Activated CD4-positive, alpha-beta memory T cell treated with anti-CD3 and anti-CD28 coated beads for 36 hours (primary cell): ENCODE data around the gene SCAF1. TPM values are rescaled to one million over a fixed set of nuclear protein-coding genes. Genes with fewer than 3 reads are reported as not detected.

Experiments used
- CTCF ChIA-PET: fragments of 350-600 bp; sonication (Branson Sonifier 250); formaldehyde crosslinking; loops from one replicate; lab custom pipeline; 2021; ENCODE audit warnings: antibody characterized with exemption, inconsistent platforms; lab: Charles Lee
- POLR2A ChIA-PET: fragments of 350-600 bp; sonication (Branson Sonifier 250); formaldehyde crosslinking; loops from one replicate; lab custom pipeline; 2021; ENCODE audit warnings: antibody characterized with exemption; lab: Charles Lee
- DNase-seq: peaks from one replicate; pipeline ENCODE4 v3.0.0-alpha.2; 2020
- H3K27ac Mint-ChIP-seq: one replicate; pipeline ENCODE4 v1.8.0; 2021; ENCODE audit warnings: mixed read lengths
- H3K27me3 Mint-ChIP-seq: one replicate; pipeline ENCODE4 v1.8.0; 2021; ENCODE audit warnings: mixed read lengths
- H3K36me3 Mint-ChIP-seq: one replicate; pipeline ENCODE4 v1.8.0; 2021; ENCODE audit warnings: mixed read lengths
- H3K4me1 Mint-ChIP-seq: one replicate; pipeline ENCODE4 v1.8.0; 2021; ENCODE audit warnings: low read depth, mixed read lengths
- H3K4me3 Mint-ChIP-seq: one replicate; pipeline ENCODE4 v1.8.0; 2021; ENCODE audit warnings: mild to moderate bottlenecking, mixed read lengths
- H3K9me3 Mint-ChIP-seq: one replicate; pipeline ENCODE4 v1.8.0; 2021; ENCODE audit warnings: mixed read lengths
- intact Hi-C: fragments of 100-400 bp; cut with micrococcal nuclease; formaldehyde crosslinking; loops from one replicate; pipeline ENCODE4 v1.15.1; 2023
- total RNA-seq, 2 experiments: library from RNA; stranded (reverse); gene quantifications; one replicate each; pipeline ENCODE4 v1.2.3, GENCODE V29; 2021

SCAF1 gene, protein sequence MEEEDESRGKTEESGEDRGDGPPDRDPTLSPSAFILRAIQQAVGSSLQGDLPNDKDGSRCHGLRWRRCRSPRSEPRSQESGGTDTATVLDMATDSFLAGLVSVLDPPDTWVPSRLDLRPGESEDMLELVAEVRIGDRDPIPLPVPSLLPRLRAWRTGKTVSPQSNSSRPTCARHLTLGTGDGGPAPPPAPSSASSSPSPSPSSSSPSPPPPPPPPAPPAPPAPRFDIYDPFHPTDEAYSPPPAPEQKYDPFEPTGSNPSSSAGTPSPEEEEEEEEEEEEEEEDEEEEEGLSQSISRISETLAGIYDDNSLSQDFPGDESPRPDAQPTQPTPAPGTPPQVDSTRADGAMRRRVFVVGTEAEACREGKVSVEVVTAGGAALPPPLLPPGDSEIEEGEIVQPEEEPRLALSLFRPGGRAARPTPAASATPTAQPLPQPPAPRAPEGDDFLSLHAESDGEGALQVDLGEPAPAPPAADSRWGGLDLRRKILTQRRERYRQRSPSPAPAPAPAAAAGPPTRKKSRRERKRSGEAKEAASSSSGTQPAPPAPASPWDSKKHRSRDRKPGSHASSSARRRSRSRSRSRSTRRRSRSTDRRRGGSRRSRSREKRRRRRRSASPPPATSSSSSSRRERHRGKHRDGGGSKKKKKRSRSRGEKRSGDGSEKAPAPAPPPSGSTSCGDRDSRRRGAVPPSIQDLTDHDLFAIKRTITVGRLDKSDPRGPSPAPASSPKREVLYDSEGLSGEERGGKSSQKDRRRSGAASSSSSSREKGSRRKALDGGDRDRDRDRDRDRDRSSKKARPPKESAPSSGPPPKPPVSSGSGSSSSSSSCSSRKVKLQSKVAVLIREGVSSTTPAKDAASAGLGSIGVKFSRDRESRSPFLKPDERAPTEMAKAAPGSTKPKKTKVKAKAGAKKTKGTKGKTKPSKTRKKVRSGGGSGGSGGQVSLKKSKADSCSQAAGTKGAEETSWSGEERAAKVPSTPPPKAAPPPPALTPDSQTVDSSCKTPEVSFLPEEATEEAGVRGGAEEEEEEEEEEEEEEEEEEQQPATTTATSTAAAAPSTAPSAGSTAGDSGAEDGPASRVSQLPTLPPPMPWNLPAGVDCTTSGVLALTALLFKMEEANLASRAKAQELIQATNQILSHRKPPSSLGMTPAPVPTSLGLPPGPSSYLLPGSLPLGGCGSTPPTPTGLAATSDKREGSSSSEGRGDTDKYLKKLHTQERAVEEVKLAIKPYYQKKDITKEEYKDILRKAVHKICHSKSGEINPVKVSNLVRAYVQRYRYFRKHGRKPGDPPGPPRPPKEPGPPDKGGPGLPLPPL
- 10 to 100 TPM; 57.4 to 58.6 TPM for total RNA-seq

DNA sequence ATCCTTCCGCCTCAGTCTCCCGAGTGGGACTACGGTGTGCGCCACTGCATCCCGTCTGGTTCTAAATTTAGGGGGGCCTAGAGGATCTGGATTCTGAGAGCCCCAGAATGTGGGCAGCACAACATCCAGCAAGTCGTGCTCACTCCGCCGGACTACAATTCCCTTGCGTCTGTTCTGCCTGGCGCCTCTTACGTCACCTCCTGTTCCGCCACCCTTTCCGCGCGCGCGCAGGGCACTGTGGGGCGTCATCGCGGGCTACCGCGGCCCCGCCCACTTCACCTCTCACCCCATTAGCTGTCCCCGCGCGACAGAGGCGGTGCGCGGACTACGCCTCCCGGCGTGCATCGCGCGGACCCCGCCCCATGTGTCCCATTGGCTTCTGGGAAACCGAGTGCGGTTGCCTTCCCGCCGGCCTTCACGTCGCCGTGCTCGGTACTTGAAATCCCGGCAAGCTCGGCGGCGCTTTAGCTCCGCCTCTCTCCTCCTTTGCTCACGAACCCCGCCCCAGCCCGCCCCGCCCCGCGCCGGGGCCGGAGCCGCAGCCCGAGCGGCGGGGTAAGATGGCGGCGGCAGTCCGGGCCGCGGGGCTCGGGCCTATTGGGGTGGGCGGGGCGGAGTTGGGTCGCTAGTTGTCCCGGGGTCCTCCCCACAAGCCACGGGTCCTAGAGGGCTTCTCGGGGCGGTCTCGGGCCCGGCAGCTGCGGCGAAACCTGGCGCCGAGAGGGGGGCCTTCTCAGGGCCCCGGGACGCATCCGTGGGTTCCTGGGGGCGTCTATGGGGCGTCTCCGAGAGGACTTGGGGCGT, at the start of gene SCAF1:
Gene SCAF1, plus strand, starts transcription at position 522 of the 804 bp plus-strand sequence. CDS start 2,818 bp downstream, outside the sequence.
- peak within 1 kb of the TSS; percentile 99 for H3K4me3 Mint-ChIP-seq
- peaks cover 12% of the 10 kb centered on the region for H3K36me3 Mint-ChIP-seq
- intact Hi-C loops = loop anchor here (1.0 to 2.0 kb wide), 5 partner anchors 125 to 234 kb away; partner anchors contain the start of genes ALDH16A1, AP2A1, PNKP and PTOV1
- ChIA-PET CTCF (interaction anchor here (0.7 to 3.2 kb wide), 5 partner anchors 30 to 39 kb away, joined by 3 to 26 read pairs (median 4); partner anchors contain the start of gene PRMT1), POLR2A (interaction anchor here (0.6 to 3.4 kb wide), 5 partner anchors 22 to 52 kb away, joined by 3 to 48 read pairs (median 10); partner anchors contain the start of genes PRMT1 and PRR12)
- H3K27ac Mint-ChIP-seq = peak within 1 kb of the TSS; percentile 100
- no peaks in the 10 kb centered on the region for H3K27me3 Mint-ChIP-seq
- no peaks in the 10 kb centered on the region for H3K9me3 Mint-ChIP-seq
- DNase-seq = peak; percentile 100
- H3K4me1 Mint-ChIP-seq = peaks cover 47% of the 10 kb centered on the region

DNA sequence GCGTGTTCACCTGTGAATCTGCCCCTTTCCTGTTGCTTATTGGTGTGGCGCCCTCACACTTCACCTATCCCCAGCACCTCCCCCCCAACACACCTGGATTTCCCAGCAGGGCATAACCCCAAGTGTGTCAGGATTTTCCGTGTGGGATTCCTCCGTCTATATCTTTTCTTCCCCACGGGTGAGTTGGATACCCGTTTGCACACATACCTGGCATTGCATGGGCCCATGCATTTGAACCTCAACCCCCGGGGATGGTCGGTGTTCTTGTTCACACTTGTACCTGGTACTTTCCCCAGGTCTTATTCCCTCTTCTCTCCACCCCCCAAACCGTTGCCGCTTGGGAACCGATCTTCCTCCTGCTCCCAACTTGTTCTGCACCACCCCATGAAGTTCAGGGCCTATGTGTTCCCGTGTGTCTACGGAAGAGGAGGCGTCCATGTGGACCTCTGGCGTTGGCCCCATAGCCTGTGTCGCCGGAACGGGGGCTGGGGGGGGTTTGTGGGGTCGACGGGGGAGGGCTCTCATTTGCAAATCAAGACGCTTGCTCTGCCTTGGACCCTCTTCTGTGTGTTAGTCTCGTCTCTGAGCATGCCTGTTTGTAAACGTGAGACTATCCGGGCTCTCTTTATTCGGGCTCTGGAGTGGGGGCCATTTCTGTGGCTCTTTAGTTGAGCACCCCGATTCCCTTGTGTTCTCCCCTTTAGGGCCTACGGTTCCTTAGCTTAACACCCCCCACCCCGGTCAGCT, 49.4 kb upstream of the SCAF1 start:
- Mint-ChIP-seq H3K36me3 (peaks cover 12% of the 10 kb centered on the region), H3K27me3 (no peaks in the 10 kb centered on the region), H3K27ac (peak overlapping the region; percentile 91), H3K4me3 (peak overlapping the region; percentile 80), H3K9me3 (no peaks in the 10 kb centered on the region), H3K4me1 (peaks cover 32% of the 10 kb centered on the region)
- ChIA-PET CTCF (interaction anchor here (0.5 to 1.7 kb wide), 4 partner anchors 12 to 125 kb away, joined by 3 to 6 read pairs (median 3); partner anchors contain the start of gene NOSIP), POLR2A (interaction anchor here (0.8 to 1.1 kb wide), 5 partner anchors 13 to 104 kb away, joined by 3 to 9 read pairs (median 3); partner anchors contain the start of genes BCL2L12, IRF3, NOSIP and PRRG2)
- intact Hi-C loops = loop anchor here (1.0 to 5.0 kb wide), 3 partner anchors 48 to 275 kb away; partner anchors contain the start of genes FUZ, PNKP and RRAS
- DNase-seq = peak; percentile 37

DNA sequence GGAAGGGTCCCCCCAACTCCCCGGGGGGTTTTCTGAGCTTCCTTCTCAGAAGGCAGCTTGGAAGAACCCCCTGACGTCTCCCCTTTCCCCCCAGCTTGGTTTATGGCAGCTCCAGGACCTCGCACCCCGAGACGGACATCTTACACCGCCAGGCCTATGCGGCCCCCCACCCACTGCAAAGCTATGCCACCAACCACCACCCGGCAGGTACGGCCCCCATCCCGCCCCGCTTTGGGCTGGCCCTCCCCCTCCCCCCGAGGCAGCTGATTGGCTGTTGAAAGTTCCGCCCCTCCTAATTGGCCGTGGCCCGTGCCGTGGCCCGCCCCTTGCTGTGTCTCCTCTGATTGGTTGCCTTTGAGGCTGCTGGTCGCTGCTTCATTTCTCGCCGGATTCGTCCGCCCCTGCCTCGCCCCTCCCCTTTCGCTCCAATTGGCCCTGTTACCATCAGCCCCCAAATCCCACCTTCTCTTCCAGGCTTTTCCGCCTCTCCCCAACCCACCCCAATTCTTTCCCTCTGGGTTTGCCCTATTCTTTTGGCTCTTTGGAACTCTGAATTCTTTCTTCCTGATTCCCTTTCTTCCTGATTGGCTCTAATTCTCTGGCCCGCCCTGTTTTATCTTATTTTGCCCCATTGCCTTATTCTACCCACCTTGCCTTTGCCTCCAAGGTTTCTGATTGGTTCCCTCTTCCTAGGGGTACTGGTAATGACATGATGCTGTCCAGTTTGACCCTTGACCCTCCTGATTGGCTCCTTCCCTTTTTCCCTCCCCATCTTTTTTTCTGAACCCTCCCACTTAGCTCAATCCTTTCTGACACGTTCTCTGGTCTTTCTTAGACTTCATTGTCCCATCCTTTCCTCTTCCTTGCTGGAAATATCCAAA, 48.5 kb upstream of the SCAF1 start:
- DNase-seq = peak; percentile 97
- peak overlapping the region; percentile 91 for H3K27ac Mint-ChIP-seq
- H3K4me3 Mint-ChIP-seq = peak overlapping the region; percentile 80
- CTCF ChIA-PET = interaction anchor here (0.5 to 1.7 kb wide), 5 partner anchors 13 to 124 kb away, joined by 3 to 6 read pairs (median 3); partner anchors contain the start of gene NOSIP
- peaks cover 18% of the 10 kb centered on the region for H3K36me3 Mint-ChIP-seq
- peaks cover 29% of the 10 kb centered on the region for H3K4me1 Mint-ChIP-seq
- intact Hi-C loops = loop anchor here (1.0 to 5.0 kb wide), 3 partner anchors 47 to 274 kb away; partner anchors contain the start of genes FUZ, PNKP and RRAS
- H3K9me3 Mint-ChIP-seq = no peaks in the 10 kb centered on the region
- no peaks in the 10 kb centered on the region for H3K27me3 Mint-ChIP-seq
- POLR2A ChIA-PET = interaction anchor here (0.7 to 1.1 kb wide), 5 partner anchors 11 to 105 kb away, joined by 3 to 9 read pairs (median 4); partner anchors contain the start of genes NOSIP, PRRG2 and RRAS

DNA sequence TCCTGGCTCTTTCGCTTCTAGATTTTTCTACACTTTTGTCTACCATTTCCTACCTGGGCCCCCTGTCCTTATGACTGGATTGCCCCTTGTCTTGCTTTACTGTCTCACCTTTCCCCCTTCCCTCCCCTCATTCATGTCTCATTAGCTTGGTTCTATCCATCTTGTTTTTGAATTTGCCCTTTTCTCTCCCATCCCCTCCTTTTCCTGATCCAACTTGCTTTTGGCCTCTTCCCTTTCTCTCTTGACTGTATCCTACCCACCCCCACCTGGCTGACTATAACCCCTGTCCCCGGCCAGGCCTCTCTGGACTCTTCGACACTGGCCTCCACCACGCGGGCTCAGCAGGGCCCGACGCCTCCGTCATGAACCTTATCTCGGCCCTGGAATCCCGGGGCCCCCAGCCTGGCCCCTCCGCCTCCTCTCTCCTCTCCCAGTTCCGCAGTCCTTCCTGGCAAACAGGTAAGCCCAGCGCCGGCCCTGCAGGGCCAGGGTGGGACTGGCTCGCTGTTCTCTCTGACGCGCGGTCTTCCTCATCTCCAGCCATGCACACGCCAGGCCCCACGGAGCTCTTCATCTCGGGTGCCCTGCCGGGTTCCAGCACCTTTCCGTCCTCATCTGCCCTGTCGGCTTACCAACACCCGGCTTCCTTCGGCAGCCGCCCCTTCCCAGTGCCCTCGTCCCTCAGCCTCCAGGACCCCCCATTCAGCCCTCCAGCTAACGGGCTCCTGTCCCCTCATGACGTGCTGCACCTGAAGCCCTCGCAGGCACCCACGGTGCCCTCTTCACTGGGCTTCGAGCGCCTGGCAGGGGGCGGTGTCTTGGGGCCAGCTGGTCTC, 47.6 kb upstream of the SCAF1 start:
- no peaks in the 10 kb centered on the region for H3K9me3 Mint-ChIP-seq
- H3K4me3 Mint-ChIP-seq = peak overlapping the region; percentile 80
- no peaks in the 10 kb centered on the region for H3K27me3 Mint-ChIP-seq
- peak overlapping the region; percentile 91 for H3K27ac Mint-ChIP-seq
- H3K36me3 Mint-ChIP-seq = peaks cover 23% of the 10 kb centered on the region
- intact Hi-C loops = loop anchor here (5.0 kb wide), 2 partner anchors 218 to 273 kb away; partner anchors contain the start of genes FUZ and PNKP
- CTCF ChIA-PET = interaction anchor here (1.1 to 1.7 kb wide), 2 partner anchors 87 kb away, joined by 3 to 6 read pairs; no protein-coding TSS in a partner anchor
- peaks cover 23% of the 10 kb centered on the region for H3K4me1 Mint-ChIP-seq
- POLR2A ChIA-PET = no interaction called here
- no peak for DNase-seq

DNA sequence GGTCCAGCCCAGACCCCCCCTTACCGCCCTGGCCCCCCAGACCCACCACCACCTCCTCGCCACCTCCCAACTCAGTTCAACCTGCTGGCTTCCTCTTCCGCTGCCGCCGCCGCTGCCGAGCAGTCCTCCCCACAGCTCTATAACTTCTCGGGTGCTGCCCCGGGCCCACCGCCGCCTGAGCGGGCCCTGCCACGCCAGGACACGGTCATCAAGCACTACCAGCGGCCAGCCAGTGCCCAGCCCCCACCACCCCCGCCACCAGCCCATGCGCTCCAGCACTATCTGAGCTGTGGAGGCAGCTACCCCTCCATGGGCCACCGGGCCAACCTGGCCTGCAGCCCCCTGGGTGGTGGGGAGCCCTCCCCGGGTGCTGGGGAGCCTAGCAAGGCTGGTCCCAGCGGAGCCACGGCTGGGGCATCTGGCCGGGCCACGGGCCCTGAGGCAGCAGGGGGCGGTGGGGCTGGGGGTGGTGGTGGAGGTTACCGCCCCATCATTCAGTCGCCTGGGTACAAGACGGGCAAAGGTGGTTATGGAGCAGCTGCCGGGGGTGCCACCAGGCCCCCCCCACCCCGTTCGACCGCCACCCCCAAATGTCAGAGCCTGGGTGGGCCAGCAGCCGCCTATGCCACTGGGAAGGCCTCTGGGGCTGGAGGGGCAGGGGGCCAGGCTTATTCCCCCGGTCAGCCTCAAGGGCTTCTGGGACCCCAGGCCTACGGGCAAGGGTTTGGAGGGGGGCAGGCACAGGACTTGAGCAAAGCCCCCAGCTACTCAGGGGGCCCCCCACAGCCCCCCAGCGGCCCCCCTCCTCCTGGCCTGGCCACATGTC, 46.8 kb upstream of the SCAF1 start:
- no peaks in the 10 kb centered on the region for H3K9me3 Mint-ChIP-seq
- H3K27ac Mint-ChIP-seq = no peak overlapping the region
- H3K4me3 Mint-ChIP-seq = no peak overlapping the region
- ChIA-PET CTCF (interaction anchor here (1.1 kb wide), 1 partner anchor 88 kb away, joined by 3 read pairs; no protein-coding TSS in a partner anchor), POLR2A (interaction anchor here (1.3 kb wide), 1 partner anchor 15 kb away, joined by 4 read pairs; the partner anchor contains the start of genes NOSIP and PRRG2)
- peaks cover 28% of the 10 kb centered on the region for H3K36me3 Mint-ChIP-seq
- no peak for DNase-seq
- H3K4me1 Mint-ChIP-seq = peaks cover 16% of the 10 kb centered on the region
- no peaks in the 10 kb centered on the region for H3K27me3 Mint-ChIP-seq
- intact Hi-C loops = loop anchor here (5.0 kb wide), 2 partner anchors 217 to 272 kb away; partner anchors contain the start of genes FUZ and PNKP

DNA sequence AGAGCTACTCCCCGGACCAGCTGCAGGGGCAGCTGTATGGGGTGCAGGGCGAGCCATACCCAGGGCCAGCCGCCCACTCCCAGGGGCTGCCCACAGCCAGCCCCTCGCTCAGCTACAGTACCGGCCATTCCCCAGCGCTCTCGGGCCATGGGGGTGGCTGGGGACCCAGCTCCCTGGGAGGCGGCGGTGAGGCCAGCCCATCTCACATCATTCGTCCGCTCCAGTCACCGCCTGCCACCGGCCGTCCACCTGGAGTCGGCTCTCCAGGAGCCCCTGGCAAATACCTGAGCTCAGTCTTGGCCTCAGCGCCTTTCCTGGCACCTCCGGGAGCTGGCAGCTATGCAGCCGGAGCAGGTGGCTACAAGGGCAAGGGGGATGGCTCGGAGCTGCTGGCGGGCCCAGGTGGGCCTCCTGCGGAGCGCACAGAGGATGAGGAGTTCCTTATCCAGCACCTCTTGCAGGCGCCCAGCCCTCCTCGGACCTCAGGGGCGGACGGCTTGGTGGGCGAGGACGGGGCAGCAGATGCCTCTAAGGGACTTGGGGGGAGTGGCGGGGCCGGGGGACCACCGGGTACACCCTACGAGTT, 46.1 kb upstream of the SCAF1 start:
- intact Hi-C loops = no loop called here
- H3K4me3 Mint-ChIP-seq = no peak overlapping the region

DNA sequence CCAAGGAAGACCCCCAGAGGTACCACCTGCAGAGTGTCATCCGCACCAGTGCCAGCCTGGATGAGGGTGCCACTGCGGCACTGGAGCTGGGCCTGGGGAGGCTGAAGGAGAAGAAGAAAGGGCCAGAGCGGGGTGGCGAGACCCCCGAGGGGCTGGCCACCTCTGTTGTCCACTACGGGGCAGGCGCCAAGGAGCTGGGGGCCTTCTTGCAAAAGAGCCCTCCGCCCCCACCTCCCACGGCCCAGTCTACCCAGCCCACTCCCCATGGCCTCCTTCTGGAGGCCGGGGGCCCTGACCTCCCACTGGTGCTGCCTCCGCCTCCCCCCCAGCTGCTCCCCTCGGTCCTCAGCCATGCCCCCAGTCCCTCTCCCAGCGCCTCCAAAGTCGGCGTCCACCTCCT, 45.6 kb upstream of the SCAF1 start:
- intact Hi-C loops = no loop called here
- peaks cover 19% of the 10 kb centered on the region for H3K4me1 Mint-ChIP-seq
- no peak for DNase-seq
- H3K27ac Mint-ChIP-seq = no peak overlapping the region
- H3K9me3 Mint-ChIP-seq = no peaks in the 10 kb centered on the region
- CTCF ChIA-PET = no interaction called here
- H3K36me3 Mint-ChIP-seq = peaks cover 34% of the 10 kb centered on the region
- no peak overlapping the region for H3K4me3 Mint-ChIP-seq
- no peaks in the 10 kb centered on the region for H3K27me3 Mint-ChIP-seq
- POLR2A ChIA-PET = interaction anchor here (1.3 kb wide), 1 partner anchor 16 kb away, joined by 4 read pairs; the partner anchor contains the start of genes NOSIP and PRRG2

More for the DNA sequence above, 46.1 kb upstream of the SCAF1 start:
- H3K4me1 Mint-ChIP-seq = peaks cover 17% of the 10 kb centered on the region
- H3K36me3 Mint-ChIP-seq = peaks cover 31% of the 10 kb centered on the region
- no peak for DNase-seq
- ChIA-PET POLR2A (interaction anchor here (1.3 kb wide), 1 partner anchor 15 kb away, joined by 4 read pairs; the partner anchor contains the start of genes NOSIP and PRRG2), CTCF (no interaction called here)
- no peak overlapping the region for H3K27ac Mint-ChIP-seq
- no peaks in the 10 kb centered on the region for H3K27me3 Mint-ChIP-seq
- no peaks in the 10 kb centered on the region for H3K9me3 Mint-ChIP-seq
